SK-N-SH treated with all-trans-retinoic acid at 6 μM for 48 hours (cell line): ENCODE measurements around the gene CNGB1.
"Not testable (repeated sequence)": the region's sequence is repeated elsewhere in the genome, so short reads cannot be mapped to it uniquely, and the experiment has no call there.

Experiments used
- ATAC-seq: fragments of 200-7000 bp; cut with Tn5 transposase; 3 replicates; pipeline ENCODE4 v1.9.1; 2020; ENCODE audit warnings: mild to moderate bottlenecking, moderate library complexity
- ESRRG ChIP-seq: fragments of 250-450 bp; sonication (Bioruptor Pico); IDR thresholded peaks from 2 replicates; pipeline ENCODE4 v1.6.1; 2021; ENCODE audit warnings: mild to moderate bottlenecking
- GLIS3 ChIP-seq: fragments of 250-450 bp; sonication (Bioruptor Pico); IDR thresholded peaks from 2 replicates; pipeline ENCODE4 v1.5.0; 2020; ENCODE audit warnings: mild to moderate bottlenecking, moderate library complexity
- ISL1 ChIP-seq: fragments of 250-450 bp; sonication (Bioruptor Pico); IDR thresholded peaks from 2 replicates; pipeline ENCODE4 v2.1.2; 2022; ENCODE audit warnings: mild to moderate bottlenecking, moderate library complexity
- PPARA ChIP-seq: fragments of 250-450 bp; sonication (Bioruptor Pico); IDR thresholded peaks from 2 replicates; pipeline ENCODE4 v1.5.0; 2020; ENCODE audit warnings: mild to moderate bottlenecking, borderline replicate concordance
- SNAI2 ChIP-seq: fragments of 250-450 bp; sonication (Bioruptor Pico); IDR thresholded peaks from 2 replicates; pipeline ENCODE4 v1.5.0; 2020; ENCODE audit warnings: mild to moderate bottlenecking, moderate library complexity
- TCF4 ChIP-seq: fragments of 250-450 bp; sonication (Bioruptor Pico); IDR thresholded peaks from 2 replicates; pipeline ENCODE4 v1.8.0; 2021; ENCODE audit warnings: mild to moderate bottlenecking, moderate library complexity, borderline replicate concordance
- TOX ChIP-seq: fragments of 250-450 bp; sonication (Bioruptor Pico); IDR thresholded peaks from 2 replicates; pipeline ENCODE4 v1.8.0; 2021; ENCODE audit warnings: mild to moderate bottlenecking, moderate library complexity, borderline replicate concordance
- ZFP3 ChIP-seq: fragments of 250-450 bp; sonication (Bioruptor Pico); IDR thresholded peaks from 2 replicates; pipeline ENCODE4 v1.5.0; 2020; ENCODE audit warnings: mild to moderate bottlenecking, moderate library complexity
- ZFP30 ChIP-seq: fragments of 450-650 bp; formaldehyde crosslinking; IDR thresholded peaks from 2 replicates; pipeline ENCODE4 v1.5.0; 2022; ENCODE audit warnings: mild to moderate bottlenecking, moderate library complexity
- ZNF70 ChIP-seq: fragments of 450-650 bp; formaldehyde crosslinking; IDR thresholded peaks from 2 replicates; pipeline ENCODE4 v1.5.0; 2020; ENCODE audit warnings: mild to moderate bottlenecking, moderate library complexity
- ZNF8 ChIP-seq: fragments of 450-650 bp; formaldehyde crosslinking; IDR thresholded peaks from 2 replicates; pipeline ENCODE4 v1.5.0; 2020; ENCODE audit warnings: mild to moderate bottlenecking, moderate library complexity
- TF ChIP-seq, protein P1 (sequence below): fragments of 250-450 bp; sonication (Bioruptor Pico); IDR thresholded peaks from 2 replicates; pipeline ENCODE4 v1.5.1; 2020; ENCODE audit warnings: low read depth, mild to moderate bottlenecking, moderate library complexity

CNGB1 gene

DNA sequence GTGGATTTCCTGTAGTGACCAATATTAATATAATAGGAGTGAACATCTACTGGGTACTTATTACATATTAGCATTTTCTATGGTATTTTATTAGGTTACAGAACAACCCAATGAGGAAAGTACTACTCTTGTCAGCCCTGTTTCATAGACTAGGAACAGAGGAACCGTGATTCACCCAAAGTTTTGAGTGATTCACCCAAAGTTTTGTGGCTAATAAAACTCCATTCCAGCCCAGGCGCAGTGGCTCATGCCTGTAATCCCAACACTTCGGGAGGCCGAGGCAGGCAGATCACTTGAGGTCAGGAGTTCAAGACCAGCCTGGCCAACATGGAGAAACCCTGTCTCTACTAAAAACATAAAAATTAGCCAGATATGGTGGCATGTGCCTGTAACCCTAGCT, 135.5 kb downstream of the CNGB1 start:
- ATAC-seq = not testable (repeated sequence)

DNA sequence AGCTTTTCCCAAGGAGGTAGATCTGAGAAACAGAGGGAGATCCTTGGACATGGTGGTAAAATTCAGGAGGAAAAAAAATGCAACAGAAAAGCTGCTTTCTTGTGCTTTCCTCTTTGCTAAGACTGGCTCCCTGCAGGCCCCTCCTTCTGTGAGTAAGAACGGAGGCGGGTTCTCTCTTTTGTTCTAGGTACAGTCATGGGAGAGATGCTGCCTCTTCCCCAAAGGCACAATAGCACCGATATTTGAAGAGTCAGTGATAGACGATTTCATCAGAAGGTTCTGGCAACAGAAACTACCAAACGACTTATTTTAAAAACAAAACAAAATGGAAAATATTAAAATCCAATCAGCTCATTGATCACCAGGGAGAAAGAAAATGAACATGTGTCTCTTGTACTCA, 136.0 kb downstream of the CNGB1 start:
- peak; percentile 61 for ATAC-seq
- TF ChIP-seq ZFP3 (CRISPR knock-in tag) = no peak
- TF ChIP-seq TOX (CRISPR knock-in tag) = no peak
- no peak for TF ChIP-seq ISL1 (CRISPR knock-in tag)
- no peak for TF ChIP-seq TCF4 (CRISPR knock-in tag)
- TF ChIP-seq PPARA (CRISPR knock-in tag) = no peak
- TF ChIP-seq ZNF8 = no peak
- no peak for TF ChIP-seq ZNF70 (CRISPR knock-in tag)
- TF ChIP-seq SNAI2 = no peak
- TF ChIP-seq, protein P1, sequence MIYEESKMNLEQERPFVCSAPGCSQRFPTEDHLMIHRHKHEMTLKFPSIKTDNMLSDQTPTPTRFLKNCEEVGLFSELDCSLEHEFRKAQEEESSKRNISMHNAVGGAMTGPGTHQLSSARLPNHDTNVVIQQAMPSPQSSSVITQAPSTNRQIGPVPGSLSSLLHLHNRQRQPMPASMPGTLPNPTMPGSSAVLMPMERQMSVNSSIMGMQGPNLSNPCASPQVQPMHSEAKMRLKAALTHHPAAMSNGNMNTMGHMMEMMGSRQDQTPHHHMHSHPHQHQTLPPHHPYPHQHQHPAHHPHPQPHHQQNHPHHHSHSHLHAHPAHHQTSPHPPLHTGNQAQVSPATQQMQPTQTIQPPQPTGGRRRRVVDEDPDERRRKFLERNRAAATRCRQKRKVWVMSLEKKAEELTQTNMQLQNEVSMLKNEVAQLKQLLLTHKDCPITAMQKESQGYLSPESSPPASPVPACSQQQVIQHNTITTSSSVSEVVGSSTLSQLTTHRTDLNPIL = no peak
- TF ChIP-seq ZFP30 (CRISPR knock-in tag) = no peak
- TF ChIP-seq ESRRG = no peak
- no peak for TF ChIP-seq GLIS3
